GM21390 (cell line): Measurements from ENCODE around the gene ZFHX3.

Source experiments
- ATAC-seq: cut with Tn5 transposase; IDR thresholded peaks from one replicate; pipeline ENCODE4 v1.9.1; 2021; ENCODE audit not compliant: unreplicated experiment

The ZFHX3 gene

GRCh38 chr16:72978212-72978611, 69.7 kb downstream of the ZFHX3 start:
- no peak for ATAC-seq

- ATAC-seq: no peak
Observed at GRCh38 chr16:72977127-72977526, 70.8 kb downstream of the ZFHX3 start.

DNA sequence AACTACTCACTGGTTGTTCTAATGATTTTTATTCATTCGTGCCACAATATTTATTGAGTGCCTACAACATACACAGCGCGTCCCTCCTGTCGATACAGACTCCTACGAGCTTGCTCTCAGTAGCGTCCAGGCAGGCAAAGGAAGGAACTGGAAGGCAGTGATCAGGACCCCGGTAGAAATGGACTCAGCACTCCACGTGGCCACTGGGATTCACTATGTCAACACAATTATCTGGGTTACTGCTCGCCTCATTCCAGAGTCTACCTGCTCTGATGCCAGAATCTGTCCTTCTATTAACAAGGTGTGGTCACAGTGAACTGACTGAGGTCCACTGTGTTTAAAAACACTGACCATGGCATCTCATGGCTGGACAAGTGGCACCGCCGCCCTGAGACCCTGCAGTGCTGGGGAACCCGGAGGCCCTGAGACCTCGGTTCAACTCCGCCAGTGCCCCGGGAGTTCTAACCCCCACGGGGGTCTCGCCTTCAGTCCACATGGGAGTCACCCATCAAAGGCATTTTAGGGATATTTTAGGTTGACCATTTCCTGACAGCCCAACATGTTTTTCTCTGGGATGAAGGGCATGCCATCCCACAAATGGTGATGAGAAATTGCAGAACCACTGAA, 71.4 kb downstream of the ZFHX3 start:
- no peak for ATAC-seq

DNA sequence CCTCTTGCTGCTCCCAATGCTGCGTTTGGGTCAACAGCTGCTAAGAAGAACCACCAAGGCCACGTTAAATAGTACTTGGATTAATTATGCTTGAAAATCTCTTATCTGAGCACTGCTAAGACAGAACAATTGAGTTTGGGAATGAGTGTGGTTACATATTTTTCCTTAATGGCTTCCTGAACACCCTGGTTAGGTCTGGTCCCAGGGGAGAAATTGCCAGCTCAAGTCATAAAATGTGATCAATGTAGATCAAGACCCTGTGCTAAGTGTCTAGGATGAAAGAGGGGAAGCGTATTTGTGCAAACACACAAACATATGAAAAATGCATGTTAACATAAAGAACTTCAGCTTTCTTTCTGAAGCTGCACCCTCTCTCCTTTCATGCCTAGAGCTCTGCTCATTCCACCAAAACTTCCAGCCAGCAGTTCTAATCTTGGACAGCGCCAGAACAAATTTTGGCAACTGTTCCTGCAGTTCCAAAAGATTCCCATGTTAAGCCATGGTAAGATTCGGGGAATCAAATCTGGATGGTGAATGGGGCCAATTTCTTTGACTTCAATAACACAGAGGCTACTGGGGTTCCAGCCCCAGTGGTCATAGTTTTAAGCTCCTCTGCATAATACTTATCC, 72.0 kb downstream of the ZFHX3 start:
- no peak for ATAC-seq

GRCh38 chr16:72974142-72974769, 73.7 kb downstream of the ZFHX3 start:
- no peak for ATAC-seq

- ATAC-seq: no peak
Observed at GRCh38 chr16:72972878-72973571, 74.9 kb downstream of the ZFHX3 start.

DNA sequence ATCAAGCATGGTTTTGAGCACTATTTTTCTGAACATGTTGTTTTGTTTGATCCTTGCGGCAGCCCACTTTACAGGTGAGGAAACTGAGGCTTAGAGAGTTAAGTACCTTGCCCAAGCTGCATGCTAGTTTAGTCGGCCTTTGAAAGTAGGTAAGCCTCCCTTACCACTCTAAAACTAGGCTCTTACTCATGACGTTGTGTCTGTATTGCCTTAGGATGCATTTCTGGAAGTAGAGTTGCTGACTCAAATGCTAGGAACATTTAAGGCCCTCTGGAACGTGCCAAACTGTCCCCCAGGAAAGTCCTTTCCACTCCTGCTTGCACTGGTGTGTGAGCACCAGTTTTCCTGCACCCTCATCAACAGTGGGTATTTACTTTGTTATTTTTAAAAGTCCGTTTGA, 76.6 kb downstream of the ZFHX3 start:
- no peak for ATAC-seq

DNA sequence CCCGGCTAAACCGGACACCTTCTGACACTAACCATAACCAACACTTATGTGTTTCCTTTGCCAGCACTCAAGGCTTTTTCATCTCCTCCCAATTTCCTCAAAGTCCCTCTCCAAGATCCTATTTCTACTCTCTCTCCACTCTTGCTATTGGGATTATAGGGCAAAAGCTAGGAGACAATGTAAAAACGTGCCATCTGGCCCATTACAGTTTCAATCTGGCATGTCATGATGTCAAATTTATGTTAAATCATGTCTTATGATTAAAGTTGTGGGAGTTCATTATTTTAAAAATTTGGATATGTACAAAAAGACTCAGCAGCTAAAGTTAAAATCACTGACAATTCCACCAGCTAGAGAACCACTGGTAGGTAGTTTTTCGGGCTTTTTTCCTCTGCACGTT, 77.3 kb downstream of the ZFHX3 start:
- no peak for ATAC-seq

GRCh38 chr16:72969812-72970211, 78.1 kb downstream of the ZFHX3 start:
- ATAC-seq: no peak

GRCh38 chr16:72969146-72969545, 78.8 kb downstream of the ZFHX3 start:
- no peak for ATAC-seq

DNA sequence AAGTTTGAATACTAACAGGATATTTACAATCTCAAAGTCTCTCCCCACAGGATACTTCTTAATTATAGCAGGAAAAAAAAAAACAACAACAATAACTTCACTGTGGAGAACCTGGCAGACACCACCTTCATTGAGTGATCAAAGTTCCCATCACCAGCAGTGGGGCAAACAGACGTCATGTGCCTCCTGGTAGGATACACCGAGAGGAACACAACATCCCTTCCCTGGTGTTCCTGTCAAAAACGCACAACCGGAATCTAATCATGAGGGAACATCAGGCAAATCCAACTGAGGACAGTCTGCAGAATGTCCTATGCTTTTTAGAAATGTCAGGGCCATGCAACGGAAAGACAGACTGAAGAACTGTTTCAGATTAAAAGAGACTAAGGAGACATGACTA, 80.0 kb downstream of the ZFHX3 start:
- ATAC-seq: no peak

- ATAC-seq: no peak
Observed at GRCh38 chr16:72963533-72964315, 84.2 kb downstream of the ZFHX3 start.

- ATAC-seq: no peak
Observed at GRCh38 chr16:72962347-72962746, 85.6 kb downstream of the ZFHX3 start.

DNA sequence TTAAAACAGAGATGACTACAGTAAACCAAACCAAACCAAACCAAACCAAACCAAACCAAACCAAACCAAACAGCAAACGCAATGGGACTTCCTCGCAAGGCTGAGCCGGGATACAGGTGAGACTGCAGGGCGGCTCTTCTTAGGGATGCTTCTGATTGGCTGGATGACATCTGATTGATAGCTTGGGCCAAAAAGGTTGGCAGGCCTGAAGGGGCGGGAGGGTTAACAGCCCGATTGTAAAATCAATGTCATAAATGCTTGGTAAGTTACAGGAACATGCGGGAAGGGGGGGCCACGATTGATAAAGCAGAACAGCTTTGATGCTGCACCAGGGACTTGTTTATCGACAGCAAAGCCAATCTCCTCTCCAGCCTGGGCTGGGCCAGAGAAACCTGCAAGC, 86.1 kb downstream of the ZFHX3 start:
- no peak for ATAC-seq

- ATAC-seq: no peak
Observed at GRCh38 chr16:72961115-72961832, 86.7 kb downstream of the ZFHX3 start.

GRCh38 chr16:72960101-72960500, 87.8 kb downstream of the ZFHX3 start:
- no peak for ATAC-seq

DNA sequence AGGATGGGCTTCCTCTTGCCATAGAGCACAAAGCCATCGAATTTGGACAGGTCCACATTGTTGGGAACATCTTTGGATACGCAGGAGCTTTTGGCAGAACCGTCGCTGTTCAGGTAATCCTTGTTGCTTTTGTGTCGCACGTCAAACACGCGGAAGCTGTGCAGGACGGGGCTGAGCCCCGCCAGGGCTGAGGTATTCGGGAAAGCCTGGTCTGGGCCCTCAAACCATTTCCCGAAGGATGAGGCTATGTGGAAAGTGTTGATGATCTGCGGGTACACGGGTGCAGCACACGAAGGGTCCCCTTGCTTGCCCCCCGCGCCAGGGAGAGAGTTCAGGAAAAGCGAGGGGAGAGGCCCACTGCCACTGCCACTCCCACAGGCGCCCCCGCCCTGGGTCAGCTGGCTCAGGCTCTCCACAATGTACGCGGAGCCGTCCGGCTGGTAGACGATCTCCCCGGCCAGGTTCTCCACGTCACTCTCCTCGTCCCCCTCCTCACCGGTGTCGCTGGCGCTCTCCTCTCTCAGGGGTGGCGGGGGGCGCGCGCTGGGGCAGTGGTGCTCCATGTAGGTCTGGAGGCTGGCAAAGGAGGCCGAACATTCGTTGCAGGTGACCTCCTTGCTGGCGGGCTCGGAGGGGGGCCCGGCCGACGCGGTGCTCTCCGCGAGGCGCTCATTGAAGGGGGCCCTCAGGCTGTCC, 88.5 kb downstream of the ZFHX3 start:
- no peak for ATAC-seq

DNA sequence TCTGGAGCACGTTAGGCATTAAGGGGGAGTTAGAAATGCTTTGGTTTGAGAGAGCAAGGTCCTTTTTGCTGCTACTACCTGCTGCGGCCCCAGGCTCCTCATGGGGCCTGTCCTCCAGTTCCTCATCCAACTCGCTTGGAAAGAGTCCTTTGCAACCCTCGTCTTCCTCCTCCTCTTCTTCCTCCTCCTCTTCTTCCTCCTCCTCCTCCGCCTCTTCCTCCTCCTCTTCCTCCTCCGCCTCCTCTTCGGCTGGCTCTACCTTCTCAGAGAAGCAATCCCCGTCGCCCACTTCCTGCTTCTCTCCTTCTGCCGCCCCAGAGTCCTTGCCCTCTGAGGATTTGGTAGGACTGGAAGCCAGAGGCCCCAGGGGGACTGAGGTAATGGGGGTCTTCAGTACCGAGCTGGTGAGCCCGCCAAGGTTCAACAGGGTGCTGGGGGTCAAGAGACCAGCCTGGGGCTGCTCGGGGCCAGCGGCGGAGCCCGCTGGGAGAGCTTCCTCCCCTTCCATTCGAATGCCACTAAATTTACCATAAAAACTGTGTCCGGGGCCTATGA, 89.3 kb downstream of the ZFHX3 start:
- no peak for ATAC-seq
